HG02981 (cell line): ENCODE data around the gene QSOX2.

Experiments used
- ATAC-seq: cut with Tn5 transposase; IDR thresholded peaks from one replicate; pipeline ENCODE4 v1.9.1; 2021; ENCODE audit warnings: mild to moderate bottlenecking, moderate library complexity; ENCODE audit not compliant: unreplicated experiment

Gene QSOX2

GRCh38 chr9:136245219-136246150 is at the start of gene QSOX2:
Gene QSOX2 (minus strand): TSS chr9:136245812. CDS start chr9:136245803, 9 bp downstream.
- peak; percentile 43 for ATAC-seq

- no peak for ATAC-seq
These were observed 49.4 kb upstream of the QSOX2 start for GRCh38 chr9:136295055-136295454.

GRCh38 chr9:136294437-136294836 is 48.8 kb upstream of the QSOX2 start:
- ATAC-seq: no peak

GRCh38 chr9:136293476-136294077 is 48.0 kb upstream of the QSOX2 start:
- no peak for ATAC-seq

GRCh38 chr9:136292591-136293448 is 47.2 kb upstream of the QSOX2 start:
- ATAC-seq: no peak

- ATAC-seq: no peak
These were observed 46.5 kb upstream of the QSOX2 start for GRCh38 chr9:136292026-136292538.

- no peak for ATAC-seq
These were observed 45.9 kb upstream of the QSOX2 start for GRCh38 chr9:136291306-136292025.

GRCh38 chr9:136290508-136291000 is 44.9 kb upstream of the QSOX2 start:
- ATAC-seq: no peak

- ATAC-seq: no peak
These were observed 44.3 kb upstream of the QSOX2 start for GRCh38 chr9:136289651-136290507.

GRCh38 chr9:136287960-136288753 is 42.5 kb upstream of the QSOX2 start:
- no peak for ATAC-seq

- ATAC-seq: no peak
These were observed 41.4 kb upstream of the QSOX2 start for GRCh38 chr9:136286987-136287379.

- no peak for ATAC-seq
These were observed 40.9 kb upstream of the QSOX2 start for GRCh38 chr9:136286359-136286986.

- ATAC-seq: no peak
These were observed 40.1 kb upstream of the QSOX2 start for GRCh38 chr9:136285501-136286358.

- no peak for ATAC-seq
These were observed 39.3 kb upstream of the QSOX2 start for GRCh38 chr9:136284951-136285350.

GRCh38 chr9:136284311-136284710 is 38.7 kb upstream of the QSOX2 start:
- no peak for ATAC-seq

- ATAC-seq: peak; percentile 61
These were observed 38.0 kb upstream of the QSOX2 start for GRCh38 chr9:136283291-136284235.
